Cardiac muscle cell (in vitro differentiated cells and primary cell): ENCODE results near the gene OR52B6. TPM values are rescaled to one million over a fixed set of nuclear protein-coding genes. Genes with fewer than 3 reads are reported as not detected.
"Not testable (repeated sequence)": the region's sequence is repeated elsewhere in the genome, so short reads cannot be mapped to it uniquely, and the experiment has no call there.

ENCODE experiments used
- DNase-seq, 2 donors: peaks; one replicate each; pipeline versions ENCODE4 v3.0.0 to v3.0.0-alpha.2; 2010 to 2017; ENCODE audit warnings: low read depth in 1 of 2, low spot score in 1 of 2
- H3K27ac ChIP-seq: fragments of 200-600 bp; sonication (generic); 2 replicates; pipeline ENCODE4 v1.5.1; 2016
- H3K27me3 ChIP-seq: fragments of 200-600 bp; sonication (generic); 2 replicates; pipeline ENCODE4 v1.6.0; 2016; ENCODE audit warnings: control low read depth
- H3K36me3 ChIP-seq: fragments of 200-600 bp; sonication (generic); 2 replicates; pipeline ENCODE4 v1.5.1; 2016; ENCODE audit warnings: control low read depth
- H3K4me1 ChIP-seq: fragments of 200-600 bp; sonication (generic); 2 replicates; pipeline ENCODE4 v1.8.1; 2017; ENCODE audit warnings: low read depth, mild to moderate bottlenecking, mixed run types
- H3K4me3 ChIP-seq: fragments of 200-600 bp; sonication (generic); 2 replicates; pipeline ENCODE4 v1.5.1; 2016; ENCODE audit warnings: mild to moderate bottlenecking
- H3K9me3 ChIP-seq: fragments of 200-600 bp; sonication (generic); 2 replicates; pipeline ENCODE4 v1.5.1; 2017; ENCODE audit warnings: low read depth, mild to moderate bottlenecking, control low read depth
- polyA plus RNA-seq: library from polyadenylated mRNA; unstranded; fragments of >200 nt; fragmentation: Nextera tagmentation; extraction: Ambion mirVana; gene quantifications from 2 replicates; pipeline ENCODE4 v1.2.1, GENCODE V29; 2016
- total RNA-seq: library from RNA; depleted of rRNA; stranded (reverse); fragments of >200 nt; gene quantifications from 2 replicates; pipeline ENCODE4 v1.2.3, GENCODE V29; 2016
- TF ChIP-seq, protein P1 (sequence below): IDR thresholded peaks from 2 replicates; pipeline ENCODE4 v1.5.1; 2012; ENCODE audit warnings: low read depth, mild to moderate bottlenecking, low read length

The OR52B6 gene
- total and polyA plus RNA-seq, 2 experiments from 2014 or later = not detected

DNA sequence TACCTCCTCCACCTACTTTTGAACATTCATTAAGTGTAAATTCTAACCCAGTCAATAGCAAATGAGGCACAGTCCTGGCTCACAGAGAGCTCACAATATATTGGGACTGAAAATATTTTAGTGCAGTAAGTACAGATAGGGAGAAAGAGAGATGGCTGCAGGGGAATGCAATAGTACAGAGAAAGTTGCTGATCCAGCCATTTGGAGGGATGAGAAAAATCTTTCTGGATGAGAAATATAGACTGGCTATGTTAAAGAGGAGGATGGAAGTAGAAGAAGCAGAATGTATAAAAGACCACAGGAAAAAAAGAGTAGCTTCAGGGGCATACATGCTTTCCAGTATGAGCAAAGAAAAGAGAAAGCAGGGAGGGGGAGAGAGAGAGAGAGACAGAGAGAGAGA, 3.6 kb upstream of the OR52B6 start:
- H3K4me1 ChIP-seq = no peaks in the 10 kb centered on the region
- H3K27ac ChIP-seq = no peak overlapping the region
- H3K4me3 ChIP-seq = no peak overlapping the region
- no peak for DNase-seq
- H3K27me3 ChIP-seq = no peaks in the 10 kb centered on the region
- TF ChIP-seq, protein P1, sequence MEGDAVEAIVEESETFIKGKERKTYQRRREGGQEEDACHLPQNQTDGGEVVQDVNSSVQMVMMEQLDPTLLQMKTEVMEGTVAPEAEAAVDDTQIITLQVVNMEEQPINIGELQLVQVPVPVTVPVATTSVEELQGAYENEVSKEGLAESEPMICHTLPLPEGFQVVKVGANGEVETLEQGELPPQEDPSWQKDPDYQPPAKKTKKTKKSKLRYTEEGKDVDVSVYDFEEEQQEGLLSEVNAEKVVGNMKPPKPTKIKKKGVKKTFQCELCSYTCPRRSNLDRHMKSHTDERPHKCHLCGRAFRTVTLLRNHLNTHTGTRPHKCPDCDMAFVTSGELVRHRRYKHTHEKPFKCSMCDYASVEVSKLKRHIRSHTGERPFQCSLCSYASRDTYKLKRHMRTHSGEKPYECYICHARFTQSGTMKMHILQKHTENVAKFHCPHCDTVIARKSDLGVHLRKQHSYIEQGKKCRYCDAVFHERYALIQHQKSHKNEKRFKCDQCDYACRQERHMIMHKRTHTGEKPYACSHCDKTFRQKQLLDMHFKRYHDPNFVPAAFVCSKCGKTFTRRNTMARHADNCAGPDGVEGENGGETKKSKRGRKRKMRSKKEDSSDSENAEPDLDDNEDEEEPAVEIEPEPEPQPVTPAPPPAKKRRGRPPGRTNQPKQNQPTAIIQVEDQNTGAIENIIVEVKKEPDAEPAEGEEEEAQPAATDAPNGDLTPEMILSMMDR = no peak
- H3K9me3 ChIP-seq = no peaks in the 10 kb centered on the region
- H3K36me3 ChIP-seq = no peaks in the 10 kb centered on the region

DNA sequence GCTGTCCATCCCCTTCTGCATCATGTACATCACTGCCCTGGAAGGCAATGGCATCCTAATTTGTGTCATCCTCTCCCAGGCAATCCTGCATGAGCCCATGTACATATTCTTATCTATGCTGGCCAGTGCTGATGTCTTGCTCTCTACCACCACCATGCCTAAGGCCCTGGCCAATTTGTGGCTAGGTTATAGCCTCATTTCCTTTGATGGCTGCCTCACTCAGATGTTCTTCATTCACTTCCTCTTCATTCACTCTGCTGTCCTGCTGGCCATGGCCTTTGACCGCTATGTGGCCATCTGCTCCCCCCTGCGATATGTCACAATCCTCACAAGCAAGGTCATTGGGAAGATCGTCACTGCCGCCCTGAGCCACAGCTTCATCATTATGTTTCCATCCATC, 337 bp downstream of the OR52B6 start:
- no peak overlapping the region for H3K27ac ChIP-seq
- no peak overlapping the region for H3K4me3 ChIP-seq
- no peaks in the 10 kb centered on the region for H3K4me1 ChIP-seq
- no peaks in the 10 kb centered on the region for H3K27me3 ChIP-seq
- no peaks in the 10 kb centered on the region for H3K36me3 ChIP-seq
- no peak for DNase-seq
- TF ChIP-seq, protein P1 = no peak
- no peaks in the 10 kb centered on the region for H3K9me3 ChIP-seq

DNA sequence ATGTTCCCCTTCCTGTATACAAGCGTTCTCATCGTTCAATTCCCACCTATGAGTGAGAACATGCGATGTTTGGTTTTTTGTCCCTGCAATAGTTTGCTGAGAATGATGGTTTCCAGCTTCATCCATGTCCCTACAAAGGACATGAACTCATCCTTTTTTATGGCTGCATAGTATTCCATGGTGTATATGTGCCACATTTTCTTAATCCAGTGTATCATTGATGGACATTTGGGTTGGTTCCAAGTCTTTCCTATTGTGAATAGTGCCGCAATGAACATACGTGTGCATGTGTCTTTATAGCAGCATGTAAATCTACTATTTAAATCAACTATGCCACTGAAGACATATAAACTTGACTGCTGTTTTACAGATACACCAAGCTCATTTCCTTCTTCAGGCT, 3.8 kb downstream of the OR52B6 start:
- H3K9me3 ChIP-seq, H3K27ac ChIP-seq, DNase-seq, H3K27me3 ChIP-seq, H3K4me1 ChIP-seq, H3K36me3 ChIP-seq, H3K4me3 ChIP-seq: not testable (repeated sequence)

DNA sequence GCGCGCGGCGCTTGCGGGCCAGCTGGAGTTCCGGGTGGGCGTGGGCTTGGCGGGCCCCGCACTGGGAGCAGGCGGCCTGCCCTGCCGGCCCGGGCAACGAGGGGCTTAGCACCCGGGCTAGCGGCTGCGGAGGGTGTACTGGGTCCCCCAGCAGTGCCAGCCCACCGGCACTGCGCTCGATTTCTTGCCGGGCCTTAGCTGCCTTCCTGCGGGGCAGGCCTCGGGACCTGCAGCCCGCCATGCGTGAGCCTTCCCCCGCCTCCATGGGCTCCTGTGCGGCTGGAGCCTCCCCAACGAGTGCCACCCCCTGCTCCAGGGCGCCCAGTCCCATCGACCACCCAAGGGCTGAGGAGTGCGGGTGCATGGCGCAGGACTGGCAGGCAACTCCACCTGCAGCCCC, 9.2 kb downstream of the OR52B6 start:
- DNase-seq = not testable (repeated sequence)

DNA sequence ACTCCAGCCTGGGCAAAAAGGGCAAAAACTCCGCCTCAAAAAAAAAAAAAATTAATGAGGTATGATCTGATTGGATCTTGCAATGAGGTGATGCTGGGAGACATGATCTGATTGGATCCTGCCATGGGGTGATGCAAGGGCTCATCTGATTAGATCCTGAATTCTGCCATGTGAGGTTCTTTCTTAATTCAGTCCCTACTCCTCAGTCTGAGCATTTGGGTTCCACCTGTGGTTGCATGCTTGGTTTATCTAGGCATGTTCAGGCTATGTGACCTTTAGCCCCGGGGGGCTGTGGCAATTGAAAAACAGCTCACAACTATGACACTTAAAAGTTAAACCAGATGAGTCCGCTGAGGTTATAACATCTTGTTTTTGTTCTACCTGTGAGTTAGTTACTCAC, 10.9 kb downstream of the OR52B6 start:
- Histone ChIP-seq H3K36me3 (no peaks in the 10 kb centered on the region), H3K27ac (no peak overlapping the region)

More for the DNA sequence above, 9.2 kb downstream of the OR52B6 start:
- not testable (repeated sequence) for H3K4me1 ChIP-seq, H3K27me3 ChIP-seq, H3K9me3 ChIP-seq, H3K27ac ChIP-seq, H3K4me3 ChIP-seq, H3K36me3 ChIP-seq

DNA sequence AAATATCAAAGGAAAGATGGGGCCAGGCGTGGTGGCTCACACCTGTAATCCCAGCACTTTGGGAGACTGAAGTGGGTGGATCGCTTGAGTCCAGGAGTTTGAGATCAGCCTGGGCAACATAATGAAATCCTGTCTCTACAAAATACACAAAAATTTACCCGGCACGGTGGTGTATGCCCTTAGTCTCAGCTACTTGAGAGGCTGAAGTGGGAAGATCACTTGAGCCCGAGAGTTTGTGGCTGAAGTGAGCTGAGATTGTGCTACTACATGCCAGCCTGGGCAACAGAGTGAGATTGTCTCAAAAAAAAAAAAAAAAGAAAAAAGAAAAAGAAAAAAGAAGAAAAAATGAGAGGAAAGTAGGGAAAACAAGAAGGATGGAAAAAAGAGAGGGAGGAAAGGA, 11.9 kb downstream of the OR52B6 start:
- DNase-seq = no peak
- Histone ChIP-seq H3K27me3 (no peaks in the 10 kb centered on the region), H3K4me1 (peaks cover 8% of the 10 kb centered on the region), H3K27ac (no peak overlapping the region), H3K4me3 (no peak overlapping the region), H3K9me3 (no peaks in the 10 kb centered on the region), H3K36me3 (no peaks in the 10 kb centered on the region)
- TF ChIP-seq, protein P1 = no peak

More for the DNA sequence above, 10.9 kb downstream of the OR52B6 start:
- TF ChIP-seq, protein P1 = no peak
- Histone ChIP-seq H3K9me3 (no peaks in the 10 kb centered on the region), H3K27me3 (no peaks in the 10 kb centered on the region), H3K4me3 (no peak overlapping the region), H3K4me1 (no peaks in the 10 kb centered on the region)
- no peak for DNase-seq

DNA sequence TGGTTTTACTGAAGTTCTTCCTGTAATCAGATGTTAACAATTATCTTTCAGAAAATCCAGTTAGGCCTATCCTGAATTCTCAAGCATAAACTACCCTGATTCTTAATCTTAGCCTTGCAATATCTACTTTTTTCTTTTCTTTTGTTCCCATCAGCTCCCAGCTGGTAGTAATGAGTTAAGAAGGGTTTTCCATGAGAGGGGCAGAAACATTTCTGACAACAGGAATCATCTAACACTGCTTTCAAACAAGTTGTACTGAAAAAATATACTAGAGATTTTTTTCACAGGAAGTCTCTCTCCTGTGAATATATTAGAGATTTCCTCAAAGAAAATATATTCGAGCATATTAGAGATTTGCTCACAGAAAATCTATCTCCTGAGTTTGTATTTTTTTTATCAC, 12.5 kb downstream of the OR52B6 start:
- no peak for DNase-seq
- Histone ChIP-seq H3K4me1 (peaks cover 8% of the 10 kb centered on the region), H3K4me3 (no peak overlapping the region), H3K36me3 (no peaks in the 10 kb centered on the region), H3K9me3 (no peaks in the 10 kb centered on the region), H3K27ac (no peak overlapping the region), H3K27me3 (no peaks in the 10 kb centered on the region)
- TF ChIP-seq, protein P1 = no peak
